Fibroblast of gingiva (primary cell): ENCODE measurements around the gene UBAC2.
"Not testable (repeated sequence)": the region's sequence is repeated elsewhere in the genome, so short reads cannot be mapped to it uniquely, and the experiment has no call there.

ENCODE experiments used
- DNase-seq: peaks from one replicate; pipeline ENCODE4 v3.0.0-alpha.2; 2011; ENCODE audit warnings: low read depth

UBAC2 gene

GRCh38 chr13:99378985-99379733 is 178.5 kb downstream of the UBAC2 start:
- no peak for DNase-seq

DNA sequence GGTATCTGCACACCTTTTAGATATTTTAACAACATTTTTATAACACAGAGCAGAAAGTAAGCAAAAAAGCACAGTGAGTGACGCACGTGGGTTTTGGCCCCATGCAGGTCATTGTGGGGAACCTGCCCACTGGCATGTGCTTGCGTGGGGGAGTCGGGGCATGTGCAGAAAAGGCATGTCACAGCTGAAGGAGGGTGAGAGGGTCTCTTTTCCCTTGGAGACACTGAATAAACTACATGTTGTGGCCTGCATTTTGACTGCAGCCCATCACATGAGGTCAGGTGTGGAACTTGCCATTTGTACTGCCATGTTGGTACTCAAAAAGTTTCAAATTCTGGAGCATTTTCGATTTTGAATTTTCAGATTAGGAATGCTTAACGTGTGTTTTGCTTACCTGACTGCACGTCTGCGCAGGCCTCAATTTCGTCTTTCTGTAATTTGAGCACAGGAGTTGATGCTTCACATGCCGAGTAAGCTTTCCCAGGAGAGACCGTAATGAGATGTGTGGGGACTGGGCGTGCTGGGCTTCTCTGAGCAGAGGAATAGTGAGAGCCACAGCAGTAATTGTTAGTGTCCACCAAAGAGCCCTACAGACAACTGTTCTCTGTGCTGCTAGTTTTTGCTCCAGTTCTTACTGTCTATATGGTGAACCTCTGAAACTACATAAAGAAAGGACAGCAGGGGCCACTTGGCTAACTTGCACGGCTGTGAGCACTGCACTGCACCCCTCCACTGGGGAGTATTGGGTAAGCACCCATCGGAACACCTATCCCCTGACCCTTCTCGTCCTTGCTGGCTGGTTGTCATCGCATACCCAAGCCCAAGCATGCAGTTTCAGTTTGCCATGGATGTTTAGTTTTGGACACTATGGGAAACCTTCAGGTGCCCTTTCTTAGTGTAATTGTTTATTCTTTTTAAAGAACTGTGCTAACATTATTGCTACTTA is 179.5 kb downstream of the UBAC2 start:
- DNase-seq, result no peak

GRCh38 chr13:99380921-99381645 is 180.4 kb downstream of the UBAC2 start:
- DNase-seq, result no peak

- DNase-seq, result no peak
These were observed 181.1 kb downstream of the UBAC2 start for GRCh38 chr13:99381766-99382165.

DNA sequence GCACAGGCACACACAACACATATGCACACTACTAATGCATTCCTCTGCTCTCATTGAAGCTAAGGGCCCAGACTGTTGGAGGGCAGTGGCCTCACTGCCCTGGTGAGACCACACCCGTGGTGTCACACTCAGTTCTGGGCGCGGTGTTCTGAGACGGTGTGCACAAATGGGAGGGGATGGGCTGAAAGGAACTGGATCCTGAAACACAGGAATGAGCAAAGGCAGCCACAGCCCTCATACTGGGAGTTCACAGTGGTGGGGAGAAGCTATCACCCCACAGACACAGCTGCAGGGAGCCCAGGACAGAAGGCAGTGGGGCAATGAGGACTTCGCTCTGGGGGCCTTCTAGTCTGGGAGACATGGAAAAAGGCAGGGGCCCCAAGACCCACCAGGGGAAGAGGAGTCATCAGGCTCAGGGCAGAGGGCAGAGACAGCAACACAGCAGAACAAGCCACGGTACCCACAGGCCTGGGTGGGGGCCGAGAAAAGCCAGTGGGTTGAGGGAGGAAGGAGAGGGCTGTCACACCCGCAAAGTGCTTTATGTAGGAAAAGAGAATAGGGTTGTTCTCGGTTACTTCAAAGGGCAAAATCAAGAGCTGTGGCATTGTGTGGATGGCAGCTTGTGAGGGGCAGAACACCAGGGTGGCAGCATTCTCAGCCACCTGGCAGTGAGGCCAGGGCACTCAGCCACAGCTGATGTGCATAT is 181.9 kb downstream of the UBAC2 start:
- no peak for DNase-seq

DNA sequence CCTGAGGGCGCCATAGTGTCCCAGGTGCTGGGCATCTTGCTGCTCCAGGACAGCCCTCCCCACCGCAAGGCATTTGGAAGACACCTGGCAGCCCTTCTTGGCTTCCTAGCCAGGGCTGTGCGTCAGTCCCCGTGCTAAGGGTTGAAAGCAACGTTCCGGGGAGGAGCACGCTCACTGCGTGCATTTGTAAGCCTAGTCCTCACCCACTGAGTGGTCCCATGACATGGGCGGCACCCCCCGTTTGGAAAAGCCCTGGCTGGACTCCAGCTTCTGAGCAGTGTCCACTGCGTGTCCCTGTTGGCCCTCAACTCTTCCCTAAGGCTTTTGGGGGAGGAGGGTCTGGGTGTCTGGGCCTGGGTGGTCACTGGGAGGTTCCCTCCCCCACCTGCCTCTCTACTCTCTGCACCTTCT is 182.9 kb downstream of the UBAC2 start:
- DNase-seq, result no peak

DNA sequence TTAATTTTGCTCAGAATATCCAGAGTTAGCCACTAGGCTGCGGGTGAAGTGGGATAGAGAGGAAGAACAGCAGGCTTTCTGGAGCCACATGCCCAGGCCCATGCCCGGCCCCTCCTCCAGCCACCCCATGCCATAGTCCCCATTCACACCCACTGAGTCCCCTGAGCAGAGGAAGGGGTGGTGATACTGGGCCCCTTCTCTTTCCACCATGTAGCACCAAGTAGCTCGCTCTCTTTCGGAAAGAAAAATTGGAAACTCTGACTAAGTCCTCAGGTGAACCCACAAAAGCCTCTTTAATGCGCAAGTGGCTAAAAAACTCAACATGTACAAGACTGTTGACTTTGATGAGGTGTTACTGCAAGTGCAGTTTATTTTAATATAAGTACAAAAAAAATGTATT is 183.3 kb downstream of the UBAC2 start:
- DNase-seq, result no peak

- no peak for DNase-seq
These were observed 183.8 kb downstream of the UBAC2 start for GRCh38 chr13:99384468-99384867.

DNA sequence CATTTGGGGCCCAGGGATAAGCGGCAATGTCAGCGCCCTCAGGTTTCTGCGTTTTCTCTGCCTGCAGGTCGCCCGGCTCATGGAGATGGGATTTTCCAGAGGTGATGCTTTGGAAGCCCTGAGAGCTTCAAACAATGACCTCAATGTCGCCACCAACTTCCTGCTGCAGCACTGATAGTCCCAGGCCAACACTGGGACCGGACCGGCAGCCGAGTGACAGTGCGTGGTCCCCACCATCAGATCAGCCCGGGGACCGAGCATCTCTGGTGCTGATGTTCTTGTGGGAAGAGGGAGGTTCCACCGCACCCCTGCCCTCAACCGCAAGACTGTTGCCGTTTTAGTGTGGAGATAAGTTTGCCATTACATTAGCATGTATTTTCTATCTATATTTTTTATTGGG is 184.5 kb downstream of the UBAC2 start:
- DNase-seq, result no peak

- no peak for DNase-seq
These were observed 185.3 kb downstream of the UBAC2 start for GRCh38 chr13:99385940-99386339.

- no peak for DNase-seq
These were observed 185.8 kb downstream of the UBAC2 start for GRCh38 chr13:99386495-99386894.

- no peak for DNase-seq
These were observed 186.5 kb downstream of the UBAC2 start for GRCh38 chr13:99386911-99387788.

GRCh38 chr13:99388334-99388923 is 187.8 kb downstream of the UBAC2 start:
- no peak for DNase-seq

DNA sequence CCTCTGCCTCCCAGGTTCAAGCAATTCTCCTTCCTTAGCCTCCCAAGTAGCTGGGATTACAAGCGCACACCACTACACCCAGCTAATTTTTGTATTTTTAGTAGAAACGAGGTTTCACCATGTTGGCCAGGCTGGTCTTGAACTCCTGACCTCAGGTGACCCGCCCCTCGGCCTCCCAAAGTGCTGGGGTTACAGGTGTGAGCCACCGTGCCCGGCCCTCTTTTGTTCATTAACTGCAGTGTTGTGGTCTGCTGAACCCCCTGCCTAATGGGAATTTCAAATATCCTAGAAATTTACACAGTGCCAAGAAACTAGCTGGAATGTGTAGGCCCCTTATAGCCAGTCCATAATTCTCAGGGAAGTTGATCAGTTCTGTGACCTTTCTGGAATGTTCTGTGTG is 188.4 kb downstream of the UBAC2 start:
- not testable (repeated sequence) for DNase-seq

- DNase-seq, result no peak
These were observed 189.1 kb downstream of the UBAC2 start for GRCh38 chr13:99389520-99390304.

GRCh38 chr13:99390601-99391000 is 189.9 kb downstream of the UBAC2 start:
- DNase-seq, result no peak

DNA sequence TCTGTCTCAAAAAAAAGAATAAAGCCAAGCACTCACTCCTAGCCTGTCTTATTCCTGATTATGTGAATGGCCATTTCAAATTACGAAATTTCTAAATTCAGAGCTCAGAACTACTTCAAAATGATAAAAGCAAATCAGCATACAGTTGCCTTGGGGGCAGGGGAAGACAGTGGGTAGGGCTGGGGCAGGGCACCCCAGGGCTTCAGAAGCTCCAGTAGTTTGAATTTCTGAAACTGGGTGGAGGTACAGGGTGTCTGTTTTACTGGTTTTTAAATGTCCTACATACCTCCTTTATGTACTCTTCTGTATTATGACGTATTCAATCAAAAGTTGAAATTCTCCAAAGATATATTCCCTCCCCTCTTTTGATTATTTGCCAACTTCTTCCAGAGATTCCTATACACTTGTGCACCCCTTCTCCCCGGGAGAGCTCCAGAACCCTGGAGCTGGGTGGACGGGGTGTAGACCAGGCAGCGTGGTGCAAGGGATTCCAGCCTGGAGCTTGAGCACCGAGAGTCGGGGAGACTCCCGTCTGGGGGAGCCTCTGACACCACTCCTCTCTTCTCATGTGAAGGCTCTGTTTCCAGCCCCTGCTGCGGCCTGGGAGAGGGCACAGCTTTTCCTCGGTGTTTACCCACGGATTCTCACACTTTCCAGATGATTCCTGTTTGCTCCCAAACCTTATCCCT is 191.3 kb downstream of the UBAC2 start:
- DNase-seq, result no peak

DNA sequence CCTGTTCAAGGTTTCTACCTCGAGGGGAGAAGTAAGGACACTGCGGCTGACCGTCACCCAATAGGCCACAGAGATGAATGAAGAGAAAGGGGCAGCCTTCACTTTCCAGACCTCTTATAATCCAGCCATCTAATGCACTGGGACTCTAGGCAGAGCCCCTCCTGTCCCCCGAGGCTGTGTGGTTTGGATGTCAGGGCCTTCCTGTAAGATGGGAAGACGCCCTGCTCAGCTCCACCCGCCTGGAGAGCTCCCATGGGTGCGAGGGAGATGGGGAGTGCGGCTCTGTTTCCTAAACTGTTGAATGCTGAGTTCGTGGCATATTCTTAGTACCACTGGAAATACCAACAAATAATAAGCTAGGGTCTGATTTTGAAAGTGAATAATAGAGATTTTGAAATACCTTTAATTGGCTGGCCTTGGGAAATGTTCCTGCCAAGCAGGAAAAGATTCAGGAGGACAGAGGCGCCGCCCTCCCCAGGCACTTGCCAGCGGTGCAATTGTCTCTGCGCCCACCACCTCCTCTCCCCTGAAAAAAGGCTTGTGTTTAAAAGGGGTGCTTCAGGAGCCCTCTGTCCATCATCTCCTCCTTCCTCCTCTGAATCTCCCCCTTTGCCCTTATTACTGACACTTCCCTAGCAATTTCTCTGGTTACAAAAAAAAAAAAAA is 191.9 kb downstream of the UBAC2 start:
- no peak for DNase-seq
